ENCODE results near the gene NADSYN1. TPM values are rescaled to one million over a fixed set of nuclear protein-coding genes. Genes with fewer than 3 reads are reported as not detected.

The NADSYN1 gene
- total RNA-seq, 1 donor from 2014 or later, result 87.9 TPM

GRCh38 chr11:71458146-71459070, 5.4 kb downstream of the NADSYN1 start:
- no peak for TF ChIP-seq EZH2 (IDR thresholded peaks at IDR 0.05; ENCODE audit: insufficient read depth, low read length)
- peaks cover 38% of the 10 kb centered on the region for H3K36me3 Mint-ChIP-seq (ENCODE audit: low read depth, unreplicated experiment)
- FAIRE-seq (no peak), DNase-seq (ENCODE audit: low read depth) (no peak)
- no peak overlapping the region for H3K4me3 Mint-ChIP-seq (ENCODE audit: unreplicated experiment)
- H3K27ac Mint-ChIP-seq (ENCODE audit: unreplicated experiment), result no peak overlapping the region
- H3K4me1 Mint-ChIP-seq (ENCODE audit: low read depth, unreplicated experiment), result peaks cover 3% of the 10 kb centered on the region
- no peaks in the 10 kb centered on the region for H3K27me3 Mint-ChIP-seq (ENCODE audit: low read depth, unreplicated experiment)
- H3K79me2 ChIP-seq (ENCODE audit: insufficient read depth, low read length), result peaks cover 16% of the 10 kb centered on the region
- no peak overlapping the region for H3K4me3 ChIP-seq (ENCODE audit: insufficient read depth, low read depth, low read length)
- no peak overlapping the region for H3K4me2 ChIP-seq (ENCODE audit: low read length)
- no peak overlapping the region for H2AFZ ChIP-seq (ENCODE audit: low read depth, low read length)
- peaks cover 7% of the 10 kb centered on the region for H3K4me1 ChIP-seq (ENCODE audit: insufficient read depth, low read length)
- peaks cover 30% of the 10 kb centered on the region for H3K36me3 ChIP-seq (ENCODE audit: insufficient read depth, low read length)
- H4K20me1 ChIP-seq (ENCODE audit: insufficient read depth, low read length), result peaks cover 41% of the 10 kb centered on the region
- H3K27me3 ChIP-seq (ENCODE audit: insufficient read depth, low read length), result no peaks in the 10 kb centered on the region
- H3K9me3 Mint-ChIP-seq (ENCODE audit: unreplicated experiment), result no peaks in the 10 kb centered on the region
- H3K27ac ChIP-seq (ENCODE audit: low read depth, low read length), result no peak overlapping the region
- H3K9ac ChIP-seq (ENCODE audit: low read length), result no peak overlapping the region
- no peaks in the 10 kb centered on the region for H3K9me3 ChIP-seq (ENCODE audit: insufficient read depth, low read depth, low read length)

- H3K27ac Mint-ChIP-seq (ENCODE audit: unreplicated experiment), result no peak overlapping the region
- Histone ChIP-seq H3K9ac (ENCODE audit: low read length) (no peak overlapping the region), H3K79me2 (ENCODE audit: insufficient read depth, low read length) (peaks cover 8% of the 10 kb centered on the region), H3K27me3 (ENCODE audit: insufficient read depth, low read length) (no peaks in the 10 kb centered on the region), H2AFZ (ENCODE audit: low read depth, low read length) (no peak overlapping the region), H3K4me3 (ENCODE audit: insufficient read depth, low read depth, low read length) (no peak overlapping the region), H3K4me1 (ENCODE audit: insufficient read depth, low read length) (peaks cover 3% of the 10 kb centered on the region), H3K27ac (ENCODE audit: low read depth, low read length) (no peak overlapping the region), H3K36me3 (ENCODE audit: insufficient read depth, low read length) (peaks cover 30% of the 10 kb centered on the region), H3K9me3 (ENCODE audit: insufficient read depth, low read depth, low read length) (no peaks in the 10 kb centered on the region), H3K4me2 (ENCODE audit: low read length) (no peak overlapping the region), H4K20me1 (ENCODE audit: insufficient read depth, low read length) (peaks cover 41% of the 10 kb centered on the region)
- H3K27me3 Mint-ChIP-seq (ENCODE audit: low read depth, unreplicated experiment), result no peaks in the 10 kb centered on the region
- no peak overlapping the region for H3K4me3 Mint-ChIP-seq (ENCODE audit: unreplicated experiment)
- no peaks in the 10 kb centered on the region for H3K9me3 Mint-ChIP-seq (ENCODE audit: unreplicated experiment)
- no peaks in the 10 kb centered on the region for H3K4me1 Mint-ChIP-seq (ENCODE audit: low read depth, unreplicated experiment)
- FAIRE-seq, result no peak
- H3K36me3 Mint-ChIP-seq (ENCODE audit: low read depth, unreplicated experiment), result peaks cover 44% of the 10 kb centered on the region
- TF ChIP-seq CTCF (IDR thresholded peaks at IDR 0.05; ENCODE audit: insufficient read depth, low read depth, low read length) (no peak), EZH2 (IDR thresholded peaks at IDR 0.05; ENCODE audit: insufficient read depth, low read length) (no peak)
- no peak for DNase-seq (ENCODE audit: low read depth)
These were observed 6.2 kb downstream of the NADSYN1 start for GRCh38 chr11:71459076-71459766.

GRCh38 chr11:71459767-71460320, 6.8 kb downstream of the NADSYN1 start:
- Mint-ChIP-seq H3K36me3 (ENCODE audit: low read depth, unreplicated experiment) (peaks cover 46% of the 10 kb centered on the region), H3K9me3 (ENCODE audit: unreplicated experiment) (no peaks in the 10 kb centered on the region), H3K4me3 (ENCODE audit: unreplicated experiment) (no peak overlapping the region), H3K27ac (ENCODE audit: unreplicated experiment) (no peak overlapping the region), H3K27me3 (ENCODE audit: low read depth, unreplicated experiment) (no peaks in the 10 kb centered on the region), H3K4me1 (ENCODE audit: low read depth, unreplicated experiment) (no peaks in the 10 kb centered on the region)
- Histone ChIP-seq H3K4me3 (ENCODE audit: insufficient read depth, low read depth, low read length) (no peak overlapping the region), H4K20me1 (ENCODE audit: insufficient read depth, low read length) (peaks cover 35% of the 10 kb centered on the region), H3K9ac (ENCODE audit: low read length) (no peak overlapping the region), H3K79me2 (ENCODE audit: insufficient read depth, low read length) (peaks cover 2% of the 10 kb centered on the region), H3K4me2 (ENCODE audit: low read length) (no peak overlapping the region), H2AFZ (ENCODE audit: low read depth, low read length) (no peak overlapping the region), H3K36me3 (ENCODE audit: insufficient read depth, low read length) (peaks cover 30% of the 10 kb centered on the region), H3K27me3 (ENCODE audit: insufficient read depth, low read length) (no peaks in the 10 kb centered on the region), H3K4me1 (ENCODE audit: insufficient read depth, low read length) (no peaks in the 10 kb centered on the region), H3K27ac (ENCODE audit: low read depth, low read length) (no peak overlapping the region), H3K9me3 (ENCODE audit: insufficient read depth, low read depth, low read length) (no peaks in the 10 kb centered on the region)
- DNase-seq (ENCODE audit: low read depth) (no peak), FAIRE-seq (no peak)
- TF ChIP-seq CTCF (IDR thresholded peaks at IDR 0.05; ENCODE audit: insufficient read depth, low read depth, low read length) (no peak), EZH2 (IDR thresholded peaks at IDR 0.05; ENCODE audit: insufficient read depth, low read length) (no peak)

Measured in astrocyte (in vitro differentiated cells and primary cell).